ENCODE measurements around the gene AGA.

DNA sequence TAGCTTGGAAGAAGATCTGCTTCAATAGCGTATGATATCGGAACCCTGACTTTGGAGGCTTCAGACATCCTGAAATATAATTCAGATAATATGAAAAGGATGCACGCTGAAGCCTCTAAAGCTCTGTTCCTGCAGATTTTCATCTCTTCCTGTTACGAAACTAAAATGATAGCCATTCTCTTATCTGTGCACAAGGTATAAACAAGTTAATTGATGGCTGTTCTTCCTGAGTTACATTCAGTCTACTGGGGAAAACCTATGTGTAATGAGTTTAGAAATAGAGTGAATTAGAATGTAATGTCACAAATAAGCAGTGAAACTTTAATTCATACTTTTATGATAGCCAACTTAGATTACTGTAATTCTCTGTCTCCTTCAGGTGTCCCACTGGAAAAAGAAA lies 36.8 kb upstream of the AGA start:
- TF ChIP-seq, protein P1, sequence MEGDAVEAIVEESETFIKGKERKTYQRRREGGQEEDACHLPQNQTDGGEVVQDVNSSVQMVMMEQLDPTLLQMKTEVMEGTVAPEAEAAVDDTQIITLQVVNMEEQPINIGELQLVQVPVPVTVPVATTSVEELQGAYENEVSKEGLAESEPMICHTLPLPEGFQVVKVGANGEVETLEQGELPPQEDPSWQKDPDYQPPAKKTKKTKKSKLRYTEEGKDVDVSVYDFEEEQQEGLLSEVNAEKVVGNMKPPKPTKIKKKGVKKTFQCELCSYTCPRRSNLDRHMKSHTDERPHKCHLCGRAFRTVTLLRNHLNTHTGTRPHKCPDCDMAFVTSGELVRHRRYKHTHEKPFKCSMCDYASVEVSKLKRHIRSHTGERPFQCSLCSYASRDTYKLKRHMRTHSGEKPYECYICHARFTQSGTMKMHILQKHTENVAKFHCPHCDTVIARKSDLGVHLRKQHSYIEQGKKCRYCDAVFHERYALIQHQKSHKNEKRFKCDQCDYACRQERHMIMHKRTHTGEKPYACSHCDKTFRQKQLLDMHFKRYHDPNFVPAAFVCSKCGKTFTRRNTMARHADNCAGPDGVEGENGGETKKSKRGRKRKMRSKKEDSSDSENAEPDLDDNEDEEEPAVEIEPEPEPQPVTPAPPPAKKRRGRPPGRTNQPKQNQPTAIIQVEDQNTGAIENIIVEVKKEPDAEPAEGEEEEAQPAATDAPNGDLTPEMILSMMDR (IDR thresholded peaks at IDR 0.05; ENCODE audit: insufficient read depth, low read length, poor library complexity, severe bottlenecking), result no peak
- TF ChIP-seq EZH2phosphoT487 (conservative IDR thresholded peaks at IDR 0.05; ENCODE audit: low read length), result no peak
